Activated naive CD4-positive, alpha-beta T cell treated with Interleukin-2 at 50 U/mL for 16 hours (primary cell): Measurements from ENCODE around the gene NSUN5.
"Not testable (repeated sequence)": the region's sequence is repeated elsewhere in the genome, so short reads cannot be mapped to it uniquely, and the experiment has no call there.

Experiments used
- DNase-seq: peaks from one replicate; pipeline ENCODE4 v3.0.0-alpha.2; 2020

NSUN5 gene

GRCh38 chr7:73308665-73309214, at the start of gene NSUN5:
TSS of gene NSUN5 (minus strand) at chr7:73308826. CDS start at chr7:73308790, 36 bp downstream.
- peak; percentile 92 for DNase-seq

GRCh38 chr7:73356159-73356558, 47.5 kb upstream of the NSUN5 start:
- no peak for DNase-seq

- no peak for DNase-seq
These were observed 46.2 kb upstream of the NSUN5 start for GRCh38 chr7:73354821-73355220.

DNA sequence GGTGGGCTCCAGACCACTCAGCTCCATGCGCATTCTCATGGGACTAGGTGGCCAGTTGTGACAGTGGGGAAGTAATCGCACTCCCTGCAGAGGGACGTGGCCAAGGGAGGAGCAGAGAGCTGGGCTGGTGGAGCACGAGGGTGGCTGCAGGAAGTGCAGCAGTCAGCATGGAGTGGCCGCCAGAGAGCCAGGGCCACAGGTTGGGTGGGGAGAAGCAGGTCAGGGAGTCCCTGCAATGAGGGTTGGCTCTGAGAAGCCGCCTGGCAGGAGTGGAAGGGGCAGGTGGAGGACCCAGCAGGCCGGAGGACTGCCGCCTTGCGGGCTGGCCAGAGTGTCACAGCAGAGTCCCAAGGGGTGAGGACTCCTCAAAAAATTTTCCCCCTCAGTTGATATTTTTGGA, 45.6 kb upstream of the NSUN5 start:
- DNase-seq = no peak

GRCh38 chr7:73353243-73353642, 44.6 kb upstream of the NSUN5 start:
- no peak for DNase-seq

- no peak for DNase-seq
These were observed 44.2 kb upstream of the NSUN5 start for GRCh38 chr7:73352784-73353183.

GRCh38 chr7:73351447-73352167, 43.0 kb upstream of the NSUN5 start:
- no peak for DNase-seq

GRCh38 chr7:73350306-73351068, 41.9 kb upstream of the NSUN5 start:
- DNase-seq = no peak

DNA sequence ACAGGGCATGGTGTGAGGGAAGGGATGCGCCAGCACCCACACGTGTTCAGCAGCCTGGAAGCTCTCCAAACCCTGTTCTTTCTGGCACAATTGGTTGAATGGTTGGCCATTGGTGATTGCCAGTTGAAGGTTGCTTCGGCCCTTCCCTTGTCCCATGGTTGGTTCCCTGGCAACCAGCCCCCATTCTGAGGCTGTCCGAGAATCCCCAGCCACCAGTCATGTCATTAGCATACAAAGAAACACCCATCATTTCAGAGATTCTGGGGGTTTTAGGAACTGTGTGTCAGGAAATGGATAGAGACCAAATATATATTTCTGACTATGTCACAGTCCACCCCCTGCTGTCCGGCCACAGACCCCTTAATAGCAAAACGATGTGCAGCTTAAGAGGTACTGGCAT, 41.1 kb upstream of the NSUN5 start:
- no peak for DNase-seq

GRCh38 chr7:73345951-73346350, 37.3 kb upstream of the NSUN5 start:
- no peak for DNase-seq

DNA sequence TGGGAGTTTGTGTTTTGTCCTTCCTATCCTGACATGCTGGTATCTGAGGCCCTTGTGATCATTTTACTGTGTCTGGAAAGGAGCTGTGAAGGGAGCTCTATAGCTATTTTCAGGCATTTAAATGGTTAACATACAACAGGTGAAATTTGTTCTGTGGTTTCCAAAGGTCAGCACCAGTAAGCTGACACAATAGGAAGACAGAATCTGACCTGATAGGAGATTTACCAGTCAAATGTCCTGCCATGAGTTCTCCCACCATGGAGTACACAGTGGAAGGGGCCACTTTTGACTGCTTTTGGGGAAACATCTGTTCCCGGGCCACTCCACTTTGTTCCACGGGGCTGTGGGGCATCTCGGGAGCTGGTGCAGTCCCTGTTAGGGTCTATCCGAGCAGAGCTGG, 36.9 kb upstream of the NSUN5 start:
- DNase-seq = no peak

GRCh38 chr7:73343671-73344380, 35.2 kb upstream of the NSUN5 start:
- no peak for DNase-seq

GRCh38 chr7:73342645-73343044, 34.0 kb upstream of the NSUN5 start:
- DNase-seq = no peak

DNA sequence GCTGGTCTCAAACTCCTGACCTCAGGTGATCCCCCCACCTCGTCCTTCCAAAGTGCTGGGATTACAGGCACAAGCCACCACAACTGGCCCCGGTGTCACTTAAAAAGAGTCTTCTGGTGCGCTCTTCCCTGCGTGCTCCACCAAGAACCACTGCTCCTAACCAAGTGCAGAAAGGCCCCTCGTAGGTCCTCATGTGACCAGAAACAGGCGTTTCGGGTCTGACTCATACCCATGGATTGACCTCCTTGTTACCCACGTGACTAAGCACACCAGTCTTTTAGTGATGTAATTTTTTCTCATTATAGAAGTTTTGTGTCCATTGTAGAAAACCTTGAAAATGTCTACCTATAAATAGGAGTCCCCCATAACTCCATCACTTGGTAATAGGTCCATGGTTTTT, 33.3 kb upstream of the NSUN5 start:
- DNase-seq = no peak

GRCh38 chr7:73340514-73340913, 31.9 kb upstream of the NSUN5 start:
- DNase-seq = no peak

DNA sequence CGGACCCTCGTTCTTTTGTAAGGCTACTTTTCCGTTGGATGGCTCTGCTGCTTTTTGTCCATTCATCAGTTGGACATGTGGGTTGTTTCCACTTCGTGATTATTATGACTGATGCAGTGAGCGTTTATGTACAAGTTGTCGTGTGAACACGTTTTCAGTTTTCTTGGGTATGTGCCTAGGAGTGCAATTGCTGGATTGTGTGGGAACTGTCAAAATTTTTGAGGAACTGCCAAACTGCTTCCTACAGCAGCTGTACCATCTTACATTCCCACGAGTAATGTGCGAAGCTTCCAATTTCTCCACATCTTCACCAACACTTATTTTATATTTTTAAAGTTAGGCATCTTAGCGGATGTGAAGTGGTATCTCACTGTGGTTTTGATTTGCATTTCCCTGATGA, 29.7 kb upstream of the NSUN5 start:
- no peak for DNase-seq

GRCh38 chr7:73332447-73332846, 23.8 kb upstream of the NSUN5 start:
- DNase-seq = no peak

DNA sequence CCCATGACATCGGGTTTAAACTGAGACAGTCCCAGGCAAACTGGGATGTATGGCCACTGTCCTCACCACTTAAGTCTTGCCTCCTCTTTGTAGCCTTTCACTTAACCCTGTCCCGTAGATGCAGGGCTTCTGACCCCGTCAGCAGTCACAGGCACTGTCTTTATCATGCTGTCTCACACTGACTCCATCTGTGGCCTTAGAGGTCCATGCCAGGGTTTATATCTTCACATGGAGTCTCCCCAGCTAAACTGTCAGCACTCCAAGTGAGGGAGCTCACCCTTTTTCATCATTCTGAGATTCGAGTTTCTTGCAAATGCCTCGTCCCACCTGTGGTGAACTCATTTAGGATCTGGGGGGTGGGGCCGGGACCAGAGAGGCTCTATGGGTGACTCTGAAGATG, 22.1 kb upstream of the NSUN5 start:
- DNase-seq = no peak

DNA sequence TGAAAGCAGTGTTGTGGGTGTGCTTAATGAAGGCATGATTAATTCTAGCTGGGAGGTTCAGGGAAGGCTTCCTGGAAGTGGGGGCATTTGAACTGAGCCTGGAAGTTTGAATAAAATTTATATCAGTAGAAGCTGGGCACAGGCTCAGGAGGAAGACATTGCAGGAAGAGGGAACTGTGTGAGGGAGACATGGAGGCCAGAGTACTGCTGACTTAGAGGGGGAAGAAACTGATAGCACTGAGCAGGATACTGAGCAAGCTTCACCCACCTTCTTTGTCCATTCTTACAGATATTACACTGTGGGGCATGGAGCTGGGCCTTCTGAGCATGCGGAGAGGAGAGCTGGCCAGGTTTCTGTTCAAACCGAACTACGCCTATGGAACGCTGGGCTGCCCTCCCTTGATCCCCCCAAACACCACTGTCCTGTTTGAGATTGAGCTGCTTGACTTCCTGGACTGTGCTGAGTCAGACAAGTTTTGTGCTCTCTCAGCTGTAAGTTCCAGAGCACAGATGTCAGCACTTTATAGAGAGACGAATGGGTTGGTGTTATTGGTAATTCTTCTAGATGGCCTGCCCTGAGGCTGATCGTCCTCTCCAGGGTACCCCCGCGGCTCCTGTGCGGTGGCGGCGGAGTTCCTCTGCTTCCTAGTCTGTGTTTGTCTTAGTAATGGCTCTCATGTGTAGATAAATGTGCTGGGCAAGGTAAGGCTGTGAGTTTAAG, 21.4 kb upstream of the NSUN5 start:
- DNase-seq = no peak

DNA sequence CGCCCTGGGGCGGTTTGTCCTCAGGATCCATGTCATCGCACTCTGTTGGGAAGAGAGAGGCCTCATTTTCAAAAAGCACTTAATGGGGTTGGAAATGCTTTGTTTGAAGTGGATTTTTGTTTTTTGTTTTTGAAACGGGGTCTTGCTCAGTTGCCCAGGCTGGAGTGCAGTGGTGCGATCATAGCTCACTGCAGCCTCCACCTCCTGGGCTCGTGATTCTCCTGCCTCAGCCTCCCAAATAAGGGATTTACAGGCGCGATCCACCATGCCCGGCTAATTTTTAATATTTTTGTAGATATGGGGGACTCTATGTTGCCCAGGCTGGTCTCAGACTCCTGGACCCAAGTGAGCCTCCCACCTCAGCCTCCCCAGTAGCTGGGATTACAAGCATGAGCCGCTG, 20.1 kb upstream of the NSUN5 start:
- DNase-seq = no peak

DNA sequence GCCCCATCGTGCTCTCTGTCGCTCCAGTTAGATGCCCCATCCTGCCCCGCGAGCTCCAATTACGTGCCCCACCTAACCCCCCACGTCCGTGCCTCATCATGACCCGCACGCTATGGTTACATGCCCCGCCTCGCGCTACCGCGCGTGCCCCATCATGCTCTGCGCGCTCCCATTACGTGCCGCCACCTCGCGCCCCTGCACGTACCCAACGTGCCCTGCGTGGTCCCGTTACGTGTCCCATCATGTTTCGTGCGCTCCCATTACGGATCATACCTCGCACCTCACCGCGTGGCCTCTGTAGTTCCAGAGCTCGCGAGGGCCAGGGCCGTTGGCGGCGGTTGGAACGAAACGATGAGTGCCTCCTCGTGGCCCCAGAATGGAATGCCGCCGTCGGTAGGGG, 19.3 kb upstream of the NSUN5 start, which contains the start of the genes FKBP6 and TRIM50:
Gene FKBP6 (plus strand): TSS at position 240 of the 400 bp plus-strand sequence. CDS start 268 bp downstream, outside the sequence.
Gene TRIM50 (minus strand): TSS at position 161 of the 400 bp plus-strand sequence. CDS start 3,295 bp downstream, outside the sequence.
- DNase-seq = not testable (repeated sequence)

DNA sequence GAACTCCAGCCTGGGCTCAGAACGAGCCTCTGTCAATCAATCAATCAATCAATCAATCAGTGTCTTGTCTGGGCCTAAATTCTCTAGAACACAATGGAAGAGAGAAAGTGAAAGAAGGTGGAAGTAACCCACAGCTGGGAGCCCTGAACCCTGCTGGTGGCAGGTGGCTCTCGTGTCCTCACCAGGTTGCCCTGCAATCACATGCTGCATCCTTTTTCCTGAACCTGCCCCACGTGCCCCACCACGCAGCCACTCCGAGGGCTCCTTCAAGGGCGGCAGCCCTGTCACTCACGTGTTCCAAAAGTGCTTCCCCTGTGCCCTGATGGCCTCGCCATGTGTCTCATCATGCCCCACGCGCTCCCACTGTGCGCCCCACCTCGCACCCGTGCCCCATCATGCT, 18.8 kb upstream of the NSUN5 start:
- not testable (repeated sequence) for DNase-seq

GRCh38 chr7:73325424-73325823, 16.8 kb upstream of the NSUN5 start:
- DNase-seq = not testable (repeated sequence)
